GM15510 (cell line): Measurements from ENCODE around the gene KCNK13.

Experiments
- POLR2A ChIP-seq: IDR thresholded peaks from 3 replicates; pipeline ENCODE4 v1.6.1; 2011; ENCODE audit warnings: borderline replicate concordance; ENCODE audit not compliant: insufficient read length; ENCODE audit errors: extremely low read depth

Gene KCNK13

DNA sequence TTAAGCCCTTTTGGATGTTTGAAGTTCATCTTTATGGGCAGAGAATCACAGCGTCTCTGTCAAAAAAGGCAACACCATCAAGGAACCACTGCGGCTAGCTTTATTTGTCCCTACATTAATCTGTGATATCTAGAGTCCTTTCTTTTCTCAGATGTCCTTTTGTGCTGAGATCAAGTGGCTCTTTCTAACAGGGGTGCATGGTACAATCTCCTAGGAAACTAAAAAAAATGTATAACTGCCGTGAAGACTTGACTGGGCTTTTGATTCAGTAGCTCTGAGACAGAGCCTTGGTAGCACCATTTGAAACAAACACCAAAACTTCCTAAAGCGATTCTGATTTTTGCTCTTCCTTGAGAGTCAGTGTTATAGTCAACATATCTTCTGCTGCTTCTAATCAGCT is 33.3 kb downstream of the KCNK13 start:
- no peak for TF ChIP-seq POLR2A

DNA sequence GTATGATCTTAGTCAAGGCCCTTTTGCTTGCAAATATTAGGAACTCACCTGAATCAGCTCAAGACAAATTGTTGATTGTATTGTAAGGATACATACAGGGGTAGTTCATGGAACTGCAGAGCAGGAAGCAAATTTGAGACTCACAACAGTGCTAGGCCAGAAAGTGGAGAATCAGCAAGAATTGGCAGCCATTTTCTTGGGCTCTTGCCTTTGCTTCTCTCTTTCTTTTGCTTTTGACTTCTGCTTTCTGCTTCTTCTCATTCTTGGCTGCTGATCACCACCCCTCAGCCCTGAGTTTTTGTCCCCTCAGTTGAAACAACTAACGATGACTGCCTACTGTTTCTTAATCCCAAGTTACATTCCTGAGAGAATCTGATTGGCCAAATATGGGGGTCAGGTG is 34.8 kb downstream of the KCNK13 start:
- TF ChIP-seq POLR2A, result no peak

- no peak for TF ChIP-seq POLR2A
These were observed 42.0 kb downstream of the KCNK13 start for GRCh38 chr14:90103808-90104207.

GRCh38 chr14:90105756-90106155 is 44.0 kb downstream of the KCNK13 start:
- TF ChIP-seq POLR2A, result no peak

DNA sequence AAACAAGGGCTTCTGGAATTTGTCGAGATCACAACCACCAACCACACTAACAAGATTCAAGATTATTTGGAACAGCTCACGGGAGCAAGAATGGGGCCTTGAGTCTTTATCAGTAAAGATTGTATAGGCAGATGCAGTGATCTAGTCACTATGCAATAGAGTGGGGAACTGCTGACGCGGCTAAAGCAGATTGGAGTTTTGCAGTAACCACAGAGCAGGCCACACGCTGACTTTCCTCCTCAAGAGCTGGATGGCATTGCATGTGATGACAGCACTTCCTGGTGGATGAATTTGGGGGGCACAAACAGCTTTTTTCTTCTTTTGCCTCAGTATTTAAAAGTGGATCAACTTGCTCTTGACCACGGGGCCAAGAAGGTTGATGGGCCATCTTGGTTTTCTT is 46.0 kb downstream of the KCNK13 start:
- TF ChIP-seq POLR2A, result no peak

- no peak for TF ChIP-seq POLR2A
These were observed 48.1 kb downstream of the KCNK13 start for GRCh38 chr14:90109858-90110257.

DNA sequence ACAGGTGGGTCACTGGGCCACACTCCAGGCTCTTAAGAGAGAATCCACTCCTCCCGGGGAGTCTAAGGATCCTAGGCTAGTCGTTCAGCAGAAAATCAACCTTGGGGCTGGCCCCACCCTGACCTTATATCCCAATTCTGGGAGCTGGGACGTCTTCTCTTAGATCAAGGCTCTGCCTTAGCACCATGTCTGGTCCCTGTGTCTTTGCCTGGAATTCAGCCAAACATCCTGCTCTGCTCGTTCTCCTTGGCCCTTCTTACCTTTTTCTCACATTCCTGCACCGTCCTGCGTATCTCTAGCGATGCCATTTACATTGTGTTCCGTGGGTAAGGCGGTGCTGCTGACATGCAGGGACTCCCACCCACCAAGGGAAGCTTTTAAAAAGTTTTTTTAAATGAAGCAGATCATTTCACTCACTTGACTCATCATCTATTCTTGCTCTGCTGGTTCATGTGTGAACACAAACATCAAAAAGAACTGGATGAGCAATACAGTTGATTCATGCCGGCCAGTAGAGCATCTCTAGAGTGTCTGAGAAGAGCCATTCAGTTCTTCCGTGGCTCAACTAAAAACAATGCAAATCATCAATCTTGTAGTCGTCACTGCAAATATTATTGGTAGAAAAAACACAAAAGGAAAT is 50.2 kb downstream of the KCNK13 start:
- no peak for TF ChIP-seq POLR2A

- no peak for TF ChIP-seq POLR2A
These were observed 52.8 kb downstream of the KCNK13 start for GRCh38 chr14:90114554-90114953.

GRCh38 chr14:90115780-90116179 is 54.0 kb downstream of the KCNK13 start:
- no peak for TF ChIP-seq POLR2A

- no peak for TF ChIP-seq POLR2A
These were observed 54.6 kb downstream of the KCNK13 start for GRCh38 chr14:90116444-90116843.

GRCh38 chr14:90118027-90118426 is 56.2 kb downstream of the KCNK13 start:
- no peak for TF ChIP-seq POLR2A

DNA sequence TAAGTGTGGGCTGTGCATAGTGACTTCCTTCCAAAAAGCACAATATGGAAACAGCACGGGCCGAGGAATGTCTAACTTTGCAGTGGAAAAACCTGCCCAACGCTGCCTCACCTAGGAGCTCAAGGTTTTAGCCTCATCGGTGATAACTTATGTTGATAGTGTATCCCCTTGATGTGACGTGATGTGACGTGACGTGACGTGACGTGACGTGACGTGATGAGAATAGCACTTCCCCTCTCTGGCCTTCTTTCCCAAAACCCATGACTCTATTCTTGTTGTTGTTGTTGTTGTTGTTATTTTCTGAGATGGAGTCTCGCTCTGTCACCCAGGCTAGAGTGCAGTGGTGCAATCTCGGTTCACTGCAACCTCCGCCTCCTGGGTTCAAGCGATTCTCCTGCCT is 64.5 kb downstream of the KCNK13 start:
- no peak for TF ChIP-seq POLR2A

GRCh38 chr14:90132821-90133570 is 71.2 kb downstream of the KCNK13 start:
- TF ChIP-seq POLR2A, result no peak

DNA sequence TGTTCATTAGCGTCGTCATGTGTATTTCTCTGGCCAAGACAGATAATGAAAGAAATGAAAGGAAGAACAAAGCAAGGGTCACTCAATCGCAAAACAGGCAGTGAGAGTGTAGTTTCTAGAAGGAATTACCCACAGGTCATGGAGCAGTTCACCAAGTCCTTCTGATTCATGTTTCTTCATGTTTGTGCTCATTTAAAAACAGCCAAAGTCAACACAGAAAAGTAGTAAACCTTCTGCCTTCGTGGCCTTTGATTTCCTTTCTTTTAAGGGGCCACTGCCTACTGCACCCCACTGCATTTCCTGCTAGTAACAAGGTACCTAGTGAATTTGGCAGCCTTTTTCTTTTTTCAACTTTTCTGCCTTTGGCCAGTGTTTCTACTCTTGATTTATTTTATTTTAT is 75.1 kb downstream of the KCNK13 start:
- TF ChIP-seq POLR2A, result no peak

GRCh38 chr14:90137807-90138206 is 76.0 kb downstream of the KCNK13 start:
- TF ChIP-seq POLR2A, result no peak

DNA sequence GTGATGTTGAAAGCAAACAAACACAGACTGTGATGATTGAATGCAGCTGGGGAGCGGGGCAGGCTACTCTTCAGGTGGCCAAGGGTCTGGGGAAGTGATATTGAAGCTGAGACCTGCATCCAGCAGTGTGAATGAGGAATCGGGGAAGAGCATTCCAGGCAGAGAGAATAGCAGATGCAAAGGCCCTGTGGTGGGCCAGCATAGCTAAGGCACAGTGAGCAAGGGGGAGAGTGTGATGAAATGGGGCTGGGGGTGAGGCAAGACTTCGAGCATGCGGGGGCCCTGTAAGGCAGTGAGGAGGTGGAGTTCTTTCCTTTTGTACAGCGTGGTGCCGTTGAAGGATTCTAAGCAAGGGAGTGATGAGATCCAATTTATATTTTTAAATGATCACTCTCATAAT is 77.4 kb downstream of the KCNK13 start:
- TF ChIP-seq POLR2A, result no peak
